Neuron (in vitro differentiated cells): ENCODE results near the gene ESPNL.

Source experiments
- H2AFZ ChIP-seq: one replicate; pipeline ENCODE4 v1.6.1; 2013; ENCODE audit warnings: low read depth, mild to moderate bottlenecking, inconsistent platforms, low read length, moderate library complexity
- H3K27me3 ChIP-seq: one replicate; pipeline ENCODE4 v1.6.1; 2013; ENCODE audit warnings: low read length; ENCODE audit not compliant: insufficient read depth
- H3K36me3 ChIP-seq: one replicate; pipeline ENCODE4 v1.6.1; 2013; ENCODE audit warnings: low read length; ENCODE audit not compliant: insufficient read depth
- H3K4me1 ChIP-seq: one replicate; pipeline ENCODE4 v1.6.1; 2013; ENCODE audit warnings: low read length; ENCODE audit not compliant: insufficient read depth
- H3K4me3 ChIP-seq: 2 replicates; pipeline ENCODE4 v1.5.1; 2013; ENCODE audit warnings: mild to moderate bottlenecking, low read length, moderate library complexity
- H3K9me3 ChIP-seq: one replicate; pipeline ENCODE4 v1.6.1; 2013; ENCODE audit warnings: low read length

ESPNL gene

DNA sequence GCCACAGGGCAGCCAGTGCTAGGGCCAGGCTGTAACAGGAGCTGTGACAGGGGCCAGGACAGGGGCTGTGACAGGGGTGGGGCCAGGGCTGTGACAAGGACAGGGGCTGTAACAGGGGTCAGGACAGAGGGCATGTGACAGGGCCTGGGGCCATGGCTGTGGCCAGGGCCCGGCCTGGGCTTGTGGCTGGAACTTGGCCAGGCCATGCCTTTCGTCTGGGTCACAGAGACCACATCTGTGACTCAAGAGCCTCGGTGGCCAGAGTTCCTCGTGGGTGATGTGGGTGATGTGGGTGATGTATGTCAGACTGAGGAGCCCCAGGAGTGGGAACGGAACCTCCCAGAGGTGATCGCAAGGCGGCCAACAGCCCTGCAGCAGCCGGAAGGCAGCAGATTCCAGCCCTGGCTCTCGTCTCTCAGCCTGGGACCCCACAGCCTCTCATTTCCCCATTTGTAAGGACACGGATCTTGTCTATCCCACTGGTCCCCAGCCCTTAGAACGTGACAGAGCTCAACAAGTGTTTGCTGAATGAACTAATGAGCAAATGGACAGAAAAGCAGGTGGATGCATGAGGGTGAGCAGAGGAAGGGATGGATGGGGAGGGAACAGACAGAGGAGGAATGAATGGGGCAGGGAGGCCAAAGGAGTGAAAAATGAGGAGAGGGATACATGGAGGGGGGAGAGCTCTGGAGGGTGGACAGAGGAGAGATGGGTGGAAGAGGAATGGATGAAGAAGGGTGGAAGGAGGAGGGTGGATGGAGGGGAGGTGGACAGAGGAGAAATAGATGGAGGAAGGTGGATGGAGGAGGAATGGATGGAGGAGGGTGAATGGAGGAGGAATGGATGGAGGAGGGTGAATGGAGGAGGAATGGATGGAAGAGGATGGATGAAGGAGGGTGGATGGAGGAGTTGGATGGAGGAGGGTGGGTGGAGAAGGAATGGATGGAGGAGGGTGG is 17.3 kb downstream of the ESPNL start:
- Histone ChIP-seq H3K4me3 (no peak overlapping the region), H2AFZ (no peak overlapping the region), H3K36me3 (no peaks in the 10 kb centered on the region), H3K9me3 (no peaks in the 10 kb centered on the region), H3K27me3 (peaks cover 8% of the 10 kb centered on the region), H3K4me1 (peaks cover 6% of the 10 kb centered on the region)

DNA sequence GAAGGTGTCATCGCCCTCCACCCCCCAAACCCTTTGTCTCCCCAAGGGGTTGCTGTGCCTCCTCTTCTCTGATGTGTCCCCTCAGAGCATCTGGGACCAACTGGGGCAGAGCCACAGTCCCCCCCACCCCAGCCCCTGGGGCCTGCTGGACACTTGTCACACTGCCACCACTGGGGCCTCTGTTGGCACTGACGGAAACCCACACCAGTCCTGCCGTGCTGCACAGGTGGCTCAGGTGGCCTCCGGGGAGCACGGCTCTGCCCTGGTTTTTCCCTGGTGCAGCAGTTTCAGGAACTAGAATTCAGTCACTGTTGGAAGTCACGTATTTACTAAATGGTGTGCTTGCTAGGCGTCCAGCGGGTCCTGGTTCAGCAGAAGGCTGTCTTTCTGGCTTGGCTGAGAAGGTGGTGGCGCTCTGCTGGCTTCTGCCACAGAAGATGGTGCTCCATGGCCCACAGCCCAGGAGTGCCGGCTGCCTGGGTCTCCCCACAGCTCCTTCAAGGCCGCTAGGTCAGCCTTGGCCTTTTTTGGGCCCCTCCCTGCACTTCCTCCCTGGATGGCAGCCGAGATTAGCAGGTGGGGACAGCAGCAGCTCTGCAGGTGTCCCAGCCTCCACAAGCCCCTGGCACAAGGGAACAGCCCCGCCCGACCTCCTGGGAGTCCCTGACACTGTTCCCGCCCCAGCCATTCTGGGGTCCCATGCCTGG is 19.8 kb downstream of the ESPNL start:
- Histone ChIP-seq H3K9me3 (no peaks in the 10 kb centered on the region), H2AFZ (no peak overlapping the region), H3K27me3 (peaks cover 12% of the 10 kb centered on the region), H3K36me3 (no peaks in the 10 kb centered on the region), H3K4me1 (peaks cover 6% of the 10 kb centered on the region), H3K4me3 (no peak overlapping the region)

DNA sequence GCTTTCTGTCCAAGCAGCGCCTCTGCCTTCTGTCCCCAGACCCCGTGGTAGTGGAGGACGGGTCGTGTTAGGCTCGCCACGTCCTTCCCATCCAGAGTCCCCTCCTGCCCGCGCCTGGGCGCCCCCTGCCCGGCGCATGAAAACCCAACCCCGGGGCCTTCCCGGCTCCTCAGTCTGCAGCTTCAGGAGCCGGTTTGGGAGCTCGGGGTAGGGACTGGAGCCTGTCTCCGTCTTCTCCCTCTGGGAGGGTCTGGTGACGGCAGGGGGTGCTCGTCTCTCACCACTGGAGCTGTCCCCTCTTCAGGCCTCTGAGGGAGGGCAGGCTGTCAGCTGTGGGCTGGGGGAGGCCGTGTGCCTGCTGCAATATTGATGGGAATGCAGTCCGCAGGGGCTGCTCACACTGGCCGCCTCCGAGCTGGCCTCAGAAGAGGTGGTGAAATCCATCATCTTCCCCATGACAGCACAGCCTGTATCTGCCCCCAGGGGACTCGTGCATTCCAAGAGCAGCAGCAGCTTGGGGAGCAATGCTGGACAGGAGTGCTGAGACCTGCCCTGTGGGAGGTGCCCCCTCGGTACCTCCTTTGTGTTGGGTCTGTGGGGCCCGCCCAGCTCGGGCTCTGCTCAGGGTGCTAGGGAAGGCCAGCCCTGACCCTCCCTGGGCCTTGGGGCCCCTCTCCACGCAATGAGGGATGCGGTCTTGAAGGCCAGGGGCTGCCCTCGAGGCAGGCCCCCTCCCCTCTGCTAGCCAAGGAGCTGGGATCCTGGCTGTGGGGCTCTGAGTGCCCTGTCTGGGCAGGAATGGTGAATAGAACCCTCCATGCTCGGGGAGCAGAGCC is 20.5 kb downstream of the ESPNL start:
- H3K36me3 ChIP-seq, result no peaks in the 10 kb centered on the region
- H2AFZ ChIP-seq, result no peak overlapping the region
- no peak overlapping the region for H3K4me3 ChIP-seq
- H3K9me3 ChIP-seq, result no peaks in the 10 kb centered on the region
- peaks cover 12% of the 10 kb centered on the region for H3K27me3 ChIP-seq
- H3K4me1 ChIP-seq, result peaks cover 6% of the 10 kb centered on the region

DNA sequence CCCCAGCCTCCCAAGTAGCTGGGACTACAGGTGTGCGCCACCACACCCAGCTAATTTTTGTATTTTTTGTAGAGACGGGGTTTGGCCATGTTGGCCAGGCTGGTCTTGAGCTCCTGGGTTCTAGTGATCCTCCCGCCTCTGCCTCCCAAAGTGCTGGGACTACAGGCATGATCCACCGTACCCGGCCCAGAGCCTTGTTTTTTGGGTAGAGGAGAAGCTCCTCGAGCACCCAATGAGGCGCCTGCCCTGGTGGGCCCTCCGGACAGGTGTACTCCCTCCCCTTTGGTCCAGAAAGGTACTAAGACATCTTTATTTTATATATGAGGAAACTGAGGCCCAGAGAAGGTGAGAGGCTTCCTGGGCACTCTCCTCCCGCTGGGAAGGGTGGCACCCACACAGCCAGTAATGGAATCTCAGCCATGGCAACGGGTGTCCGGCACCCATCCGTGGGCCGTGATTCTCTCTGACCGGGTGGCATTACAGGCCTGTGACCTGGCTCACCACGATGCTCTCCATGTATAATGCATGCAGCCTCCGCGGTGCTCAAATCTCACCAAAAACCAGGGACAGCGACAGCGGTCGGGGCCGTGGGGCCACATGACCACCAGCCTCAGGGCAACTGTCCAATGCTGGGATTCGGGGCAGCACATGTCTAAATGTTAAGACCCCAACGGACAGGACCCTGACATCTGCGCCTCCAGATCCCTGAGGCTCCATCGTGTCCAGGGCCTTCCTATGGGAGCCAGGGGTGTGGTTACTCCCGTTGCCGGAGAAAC is 21.6 kb downstream of the ESPNL start:
- H3K4me1 ChIP-seq, result peaks cover 6% of the 10 kb centered on the region
- peaks cover 12% of the 10 kb centered on the region for H3K27me3 ChIP-seq
- no peak overlapping the region for H3K4me3 ChIP-seq
- H2AFZ ChIP-seq, result no peak overlapping the region
- H3K9me3 ChIP-seq, result no peaks in the 10 kb centered on the region
- no peaks in the 10 kb centered on the region for H3K36me3 ChIP-seq

DNA sequence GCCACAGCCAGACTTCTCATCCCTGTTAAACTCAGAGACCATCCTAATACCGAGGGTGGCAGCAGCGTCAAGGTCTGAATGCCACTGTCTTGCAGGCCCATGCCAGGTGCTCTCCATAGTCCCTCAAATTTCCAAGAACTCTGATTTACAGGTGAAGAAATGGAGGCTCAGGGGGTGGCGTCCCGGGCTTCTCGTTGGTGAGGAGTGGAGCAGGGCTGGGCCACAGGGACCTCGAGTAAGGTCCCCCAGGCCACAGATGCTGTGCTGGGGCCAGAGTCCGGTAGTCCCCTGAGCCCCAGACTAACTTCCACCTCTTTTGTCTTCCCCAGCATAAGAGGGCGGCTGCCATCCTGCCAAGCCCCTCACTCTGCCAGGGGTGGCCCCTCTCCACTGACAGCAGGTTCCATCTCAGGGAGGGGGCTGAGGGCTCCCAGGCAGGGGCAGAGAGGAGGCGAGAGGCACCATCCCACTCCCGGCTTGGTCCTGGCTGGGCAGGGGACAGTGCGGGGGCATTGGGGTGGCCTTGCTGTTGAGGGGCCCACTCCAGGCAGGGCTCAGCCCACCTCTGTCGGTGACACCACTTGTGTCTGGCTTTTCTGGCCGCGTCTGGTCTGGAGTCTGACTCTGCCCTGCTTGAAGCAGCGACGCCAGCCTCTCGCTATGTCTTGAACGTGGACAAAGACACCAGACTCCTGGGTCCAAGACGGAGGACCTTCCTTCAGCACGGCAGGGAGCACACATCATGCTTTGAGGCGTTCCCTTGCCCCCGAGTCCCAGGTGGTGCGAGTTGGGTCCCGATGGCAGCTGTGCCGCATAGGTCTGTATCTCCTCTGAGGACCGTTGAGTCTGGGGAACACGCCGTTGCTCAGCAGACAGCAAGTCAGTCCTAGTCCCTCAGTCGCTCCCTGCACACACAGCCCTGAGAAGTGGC is 22.4 kb downstream of the ESPNL start:
- no peaks in the 10 kb centered on the region for H3K36me3 ChIP-seq
- peaks cover 6% of the 10 kb centered on the region for H3K4me1 ChIP-seq
- no peak overlapping the region for H2AFZ ChIP-seq
- peaks cover 12% of the 10 kb centered on the region for H3K27me3 ChIP-seq
- no peak overlapping the region for H3K4me3 ChIP-seq
- no peaks in the 10 kb centered on the region for H3K9me3 ChIP-seq

DNA sequence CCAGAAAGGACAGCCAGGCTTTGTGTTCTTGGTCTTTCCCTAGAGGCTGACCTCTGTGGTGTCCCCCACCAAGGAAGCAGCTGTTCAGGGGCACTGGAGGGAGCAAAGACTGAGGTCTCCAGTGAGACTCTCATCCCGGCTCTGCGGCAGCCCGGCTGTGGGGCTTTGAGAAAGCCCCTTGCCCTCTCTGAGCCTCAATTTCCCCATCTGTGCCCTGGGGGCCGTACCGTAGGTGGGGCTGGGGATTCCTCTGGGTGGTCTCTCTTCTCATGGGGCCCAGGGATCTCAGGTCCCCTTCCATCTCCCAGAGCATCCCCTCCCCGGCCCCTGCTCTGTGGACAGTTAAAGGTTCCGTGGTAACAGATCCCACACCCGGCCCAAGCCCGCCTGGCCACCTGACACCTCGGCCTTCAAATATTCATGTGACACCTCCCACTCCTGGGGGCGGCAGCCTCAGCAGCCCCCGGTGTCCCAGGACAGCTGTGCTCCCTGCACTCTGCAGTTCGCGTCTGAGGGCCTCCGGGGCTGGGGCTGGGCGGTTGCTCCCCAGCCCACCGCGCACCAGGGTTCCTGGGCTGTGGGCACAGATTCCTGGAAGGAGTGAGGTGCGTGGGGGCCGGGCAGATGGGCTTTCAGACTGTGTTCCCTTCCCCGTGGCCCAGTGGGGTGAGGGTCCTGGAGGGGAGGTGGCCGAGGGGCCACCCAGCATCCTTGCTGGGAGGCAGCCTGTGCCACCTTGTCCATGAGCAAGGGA is 23.3 kb downstream of the ESPNL start:
- Histone ChIP-seq H3K36me3 (no peaks in the 10 kb centered on the region), H3K4me1 (peaks cover 6% of the 10 kb centered on the region), H3K27me3 (peaks cover 9% of the 10 kb centered on the region), H2AFZ (no peak overlapping the region), H3K9me3 (no peaks in the 10 kb centered on the region), H3K4me3 (no peak overlapping the region)

DNA sequence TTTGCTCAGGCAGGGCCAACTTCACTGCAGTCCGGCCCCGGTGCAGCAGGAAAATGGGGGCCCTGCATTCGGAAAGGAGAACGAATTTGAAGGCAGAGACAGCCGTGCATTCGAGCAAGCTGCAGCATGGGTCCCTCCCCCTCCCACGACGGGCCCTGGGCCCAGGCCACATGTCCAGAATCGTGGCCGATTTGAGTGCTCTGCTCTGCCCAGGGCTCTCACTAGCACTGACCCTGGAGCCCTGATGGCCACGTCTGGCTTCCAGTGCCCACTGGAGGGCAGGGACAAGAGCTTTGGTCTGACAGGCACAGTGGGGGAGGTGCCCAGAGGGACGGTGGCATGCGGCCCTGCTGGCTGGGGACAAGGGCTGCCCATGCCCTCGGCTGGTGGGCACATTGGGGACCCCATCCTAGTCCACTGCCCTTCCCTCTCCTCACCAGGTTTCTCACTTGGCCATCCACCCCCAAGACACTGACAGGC is 23.9 kb downstream of the ESPNL start:
- Histone ChIP-seq H3K9me3 (no peaks in the 10 kb centered on the region), H3K4me1 (peaks cover 6% of the 10 kb centered on the region), H3K36me3 (no peaks in the 10 kb centered on the region), H3K4me3 (no peak overlapping the region), H3K27me3 (peaks cover 9% of the 10 kb centered on the region), H2AFZ (no peak overlapping the region)

DNA sequence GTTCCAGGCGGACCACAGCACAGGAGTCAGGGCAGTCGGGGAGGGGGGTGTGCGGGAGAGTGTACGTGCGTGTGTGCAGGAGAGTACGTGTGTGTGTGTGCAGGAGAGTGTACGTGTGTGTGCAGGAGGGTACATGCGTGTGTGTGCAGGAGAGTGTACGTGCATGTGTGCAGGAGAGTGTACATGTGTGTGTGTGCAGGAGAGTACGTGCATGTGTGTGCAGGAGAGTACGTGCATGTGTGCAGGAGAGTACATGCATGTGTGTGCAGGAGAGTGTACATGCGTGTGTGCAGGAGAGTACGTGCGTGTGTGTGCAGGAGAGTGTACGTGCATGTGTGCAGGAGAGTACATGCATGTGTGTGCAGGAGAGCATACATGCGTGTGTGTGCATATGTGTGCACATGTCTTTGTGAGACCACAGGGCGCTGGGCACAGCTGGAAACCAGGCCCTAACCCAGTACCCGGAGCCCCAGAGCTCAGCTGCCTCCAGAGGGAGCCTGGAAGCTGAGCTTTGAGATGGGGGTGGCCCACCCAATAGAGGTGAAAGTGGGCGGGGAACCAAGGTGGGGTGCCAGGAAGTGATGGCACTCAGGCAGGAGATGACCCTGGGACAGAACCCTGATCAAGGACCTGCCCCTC is 24.5 kb downstream of the ESPNL start:
- Histone ChIP-seq H3K36me3 (no peaks in the 10 kb centered on the region), H3K27me3 (peaks cover 9% of the 10 kb centered on the region), H2AFZ (no peak overlapping the region), H3K4me3 (no peak overlapping the region), H3K4me1 (peaks cover 6% of the 10 kb centered on the region), H3K9me3 (no peaks in the 10 kb centered on the region)

DNA sequence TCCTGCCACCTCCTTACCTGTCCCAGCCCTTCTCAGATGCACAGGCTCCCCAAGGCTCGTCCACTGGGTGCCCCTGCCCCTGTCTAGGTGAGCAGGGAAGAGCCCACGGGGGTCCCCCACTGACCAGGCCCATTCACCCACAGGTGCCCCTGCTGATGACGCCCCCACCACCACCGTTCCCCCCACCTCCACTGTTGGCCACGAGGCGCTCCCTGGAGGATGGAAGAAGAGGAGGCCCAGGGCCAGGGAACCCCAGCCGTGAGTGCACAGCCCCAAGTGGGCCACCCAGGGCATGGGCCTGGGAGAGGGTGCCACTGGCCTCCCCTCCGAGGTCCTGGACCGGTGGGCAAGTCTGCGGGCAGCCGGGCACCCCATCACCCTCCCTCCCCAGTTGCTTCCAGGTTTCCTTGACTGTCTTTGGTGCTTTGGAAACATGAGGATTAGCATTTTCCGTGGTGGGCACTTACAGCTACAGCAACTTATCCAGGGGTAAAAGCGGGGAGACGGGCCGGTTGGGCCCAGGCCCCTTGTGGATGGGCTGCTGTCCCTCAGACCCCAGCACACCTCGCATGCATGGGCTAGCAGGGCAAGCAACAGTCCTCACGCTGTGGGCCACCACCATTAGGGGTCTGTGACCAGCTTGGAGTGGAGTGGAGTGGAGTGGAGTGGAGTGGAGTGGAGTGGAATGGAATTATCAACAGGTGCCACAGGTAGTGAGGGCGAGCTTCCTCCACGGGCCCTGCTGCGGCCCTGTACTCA is 25.2 kb downstream of the ESPNL start:
- peaks cover 6% of the 10 kb centered on the region for H3K4me1 ChIP-seq
- no peak overlapping the region for H2AFZ ChIP-seq
- H3K36me3 ChIP-seq, result no peaks in the 10 kb centered on the region
- H3K9me3 ChIP-seq, result no peaks in the 10 kb centered on the region
- H3K27me3 ChIP-seq, result peaks cover 4% of the 10 kb centered on the region
- H3K4me3 ChIP-seq, result no peak overlapping the region

DNA sequence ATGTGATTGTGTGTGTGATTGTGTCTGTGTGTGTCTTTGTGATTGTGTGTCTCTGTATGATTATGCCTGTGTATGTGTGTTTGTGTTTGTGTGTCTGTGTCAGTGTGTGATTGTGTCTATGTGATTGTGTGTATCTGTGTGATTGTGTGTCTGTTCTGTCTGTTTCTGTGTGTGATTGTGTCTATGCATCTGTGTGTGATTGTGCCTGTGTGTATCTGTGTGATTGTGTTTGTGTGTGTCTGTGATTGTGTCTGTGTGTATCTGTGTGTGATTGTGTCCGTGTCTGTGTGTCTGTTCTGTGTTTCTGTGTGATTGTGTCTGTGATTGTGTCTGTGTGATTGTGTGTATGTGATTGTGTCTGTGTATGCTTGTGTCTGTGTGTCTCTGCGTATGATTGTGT is 26.2 kb downstream of the ESPNL start:
- H3K4me3 ChIP-seq, result no peak overlapping the region
- H2AFZ ChIP-seq, result no peak overlapping the region
- no peaks in the 10 kb centered on the region for H3K36me3 ChIP-seq
- H3K27me3 ChIP-seq, result peaks cover 4% of the 10 kb centered on the region
- H3K4me1 ChIP-seq, result no peaks in the 10 kb centered on the region
- no peaks in the 10 kb centered on the region for H3K9me3 ChIP-seq
